Measurements from ENCODE around the gene UBR4. TPM values are rescaled to one million over a fixed set of nuclear protein-coding genes. Genes with fewer than 3 reads are reported as not detected.
"Not testable (repeated sequence)": the region's sequence is repeated elsewhere in the genome, so short reads cannot be mapped to it uniquely, and the experiment has no call there.

UBR4 gene
- polyA plus RNA-seq, 1 donor from 2014 or later: 49.7 TPM

DNA sequence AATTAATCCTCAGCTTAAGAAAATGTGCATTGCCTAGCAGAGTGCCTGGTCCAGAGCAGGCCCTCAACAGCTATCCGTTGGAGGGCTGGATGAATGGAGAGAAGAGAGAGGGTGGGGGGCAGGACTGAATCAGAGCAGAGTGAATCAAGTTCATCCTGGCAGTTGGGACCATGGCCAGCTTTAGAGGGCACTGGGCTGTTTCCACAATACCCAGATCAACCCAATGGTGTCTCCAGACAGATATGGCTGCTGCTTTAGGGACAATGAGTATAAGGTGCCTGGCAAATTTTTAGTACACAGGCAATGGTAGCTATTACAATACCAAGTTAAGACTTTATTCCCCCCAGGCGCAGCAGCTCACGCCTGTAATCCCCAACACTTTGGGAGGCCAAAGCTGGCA lies 24.2 kb upstream of the UBR4 start:
- Histone ChIP-seq H3K79me2 (replicated peaks; ENCODE audit: insufficient read depth, low read length) (no peaks in the 10 kb centered on the region), H3K9me2 (ENCODE audit: insufficient read depth, low read length) (no peaks in the 10 kb centered on the region), H3K4me3 (ENCODE audit: low read length) (no peak overlapping the region), H3K27ac (ENCODE audit: low read length) (no peak overlapping the region), H2AFZ (ENCODE audit: low read depth, low read length) (no peak overlapping the region), H3F3A (ENCODE audit: insufficient read depth, low read length, poor library complexity, severe bottlenecking) (no peaks in the 10 kb centered on the region), H3K9me3 (ENCODE audit: low read length) (no peaks in the 10 kb centered on the region), H3K36me3 (ENCODE audit: insufficient read depth, low read length) (no peaks in the 10 kb centered on the region), H3K9ac (ENCODE audit: low read length) (no peak overlapping the region), H3K4me2 (ENCODE audit: low read length) (no peak overlapping the region), H3K27me3 (ENCODE audit: insufficient read depth, low read depth, low read length) (no peaks in the 10 kb centered on the region), H4K20me1 (ENCODE audit: insufficient read depth) (no peaks in the 10 kb centered on the region)
- TF ChIP-seq POLR2AphosphoS5 (IDR thresholded peaks at IDR 0.05) (no peak), SMC3 (conservative IDR thresholded peaks at IDR 0.05; ENCODE audit: poor library complexity) (no peak), MXI1 (conservative IDR thresholded peaks at IDR 0.05; ENCODE audit: poor library complexity, severe bottlenecking) (no peak), TAF1 (IDR thresholded peaks at IDR 0.05; ENCODE audit: low read depth) (no peak), EZH2 (IDR thresholded peaks at IDR 0.05; ENCODE audit: borderline replicate concordance, insufficient read depth, low read length, poor library complexity, severe bottlenecking) (no peak)
- TF ChIP-seq, protein P1, sequence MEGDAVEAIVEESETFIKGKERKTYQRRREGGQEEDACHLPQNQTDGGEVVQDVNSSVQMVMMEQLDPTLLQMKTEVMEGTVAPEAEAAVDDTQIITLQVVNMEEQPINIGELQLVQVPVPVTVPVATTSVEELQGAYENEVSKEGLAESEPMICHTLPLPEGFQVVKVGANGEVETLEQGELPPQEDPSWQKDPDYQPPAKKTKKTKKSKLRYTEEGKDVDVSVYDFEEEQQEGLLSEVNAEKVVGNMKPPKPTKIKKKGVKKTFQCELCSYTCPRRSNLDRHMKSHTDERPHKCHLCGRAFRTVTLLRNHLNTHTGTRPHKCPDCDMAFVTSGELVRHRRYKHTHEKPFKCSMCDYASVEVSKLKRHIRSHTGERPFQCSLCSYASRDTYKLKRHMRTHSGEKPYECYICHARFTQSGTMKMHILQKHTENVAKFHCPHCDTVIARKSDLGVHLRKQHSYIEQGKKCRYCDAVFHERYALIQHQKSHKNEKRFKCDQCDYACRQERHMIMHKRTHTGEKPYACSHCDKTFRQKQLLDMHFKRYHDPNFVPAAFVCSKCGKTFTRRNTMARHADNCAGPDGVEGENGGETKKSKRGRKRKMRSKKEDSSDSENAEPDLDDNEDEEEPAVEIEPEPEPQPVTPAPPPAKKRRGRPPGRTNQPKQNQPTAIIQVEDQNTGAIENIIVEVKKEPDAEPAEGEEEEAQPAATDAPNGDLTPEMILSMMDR (IDR thresholded peaks at IDR 0.05; ENCODE audit: poor library complexity, severe bottlenecking): no peak
- TF ChIP-seq, protein P2, sequence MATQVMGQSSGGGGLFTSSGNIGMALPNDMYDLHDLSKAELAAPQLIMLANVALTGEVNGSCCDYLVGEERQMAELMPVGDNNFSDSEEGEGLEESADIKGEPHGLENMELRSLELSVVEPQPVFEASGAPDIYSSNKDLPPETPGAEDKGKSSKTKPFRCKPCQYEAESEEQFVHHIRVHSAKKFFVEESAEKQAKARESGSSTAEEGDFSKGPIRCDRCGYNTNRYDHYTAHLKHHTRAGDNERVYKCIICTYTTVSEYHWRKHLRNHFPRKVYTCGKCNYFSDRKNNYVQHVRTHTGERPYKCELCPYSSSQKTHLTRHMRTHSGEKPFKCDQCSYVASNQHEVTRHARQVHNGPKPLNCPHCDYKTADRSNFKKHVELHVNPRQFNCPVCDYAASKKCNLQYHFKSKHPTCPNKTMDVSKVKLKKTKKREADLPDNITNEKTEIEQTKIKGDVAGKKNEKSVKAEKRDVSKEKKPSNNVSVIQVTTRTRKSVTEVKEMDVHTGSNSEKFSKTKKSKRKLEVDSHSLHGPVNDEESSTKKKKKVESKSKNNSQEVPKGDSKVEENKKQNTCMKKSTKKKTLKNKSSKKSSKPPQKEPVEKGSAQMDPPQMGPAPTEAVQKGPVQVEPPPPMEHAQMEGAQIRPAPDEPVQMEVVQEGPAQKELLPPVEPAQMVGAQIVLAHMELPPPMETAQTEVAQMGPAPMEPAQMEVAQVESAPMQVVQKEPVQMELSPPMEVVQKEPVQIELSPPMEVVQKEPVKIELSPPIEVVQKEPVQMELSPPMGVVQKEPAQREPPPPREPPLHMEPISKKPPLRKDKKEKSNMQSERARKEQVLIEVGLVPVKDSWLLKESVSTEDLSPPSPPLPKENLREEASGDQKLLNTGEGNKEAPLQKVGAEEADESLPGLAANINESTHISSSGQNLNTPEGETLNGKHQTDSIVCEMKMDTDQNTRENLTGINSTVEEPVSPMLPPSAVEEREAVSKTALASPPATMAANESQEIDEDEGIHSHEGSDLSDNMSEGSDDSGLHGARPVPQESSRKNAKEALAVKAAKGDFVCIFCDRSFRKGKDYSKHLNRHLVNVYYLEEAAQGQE (IDR thresholded peaks at IDR 0.05; ENCODE audit: borderline replicate concordance): no peak

DNA sequence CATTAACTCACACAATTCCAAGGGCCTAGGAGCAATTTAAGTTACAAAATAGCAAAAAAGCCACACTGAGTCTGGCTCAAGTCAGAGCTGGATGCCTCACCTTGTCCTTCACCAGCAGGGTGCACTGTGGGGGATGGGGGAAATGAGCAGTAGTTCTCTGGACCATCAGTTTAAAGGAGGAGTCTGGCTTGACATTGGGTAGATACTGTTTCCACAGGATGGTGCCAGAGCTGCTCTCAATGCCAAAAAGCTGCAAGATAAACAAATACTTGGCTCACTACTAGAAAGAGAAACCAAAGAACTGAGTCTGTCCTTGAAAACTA lies 22.4 kb upstream of the UBR4 start:
- H3K79me2 ChIP-seq (replicated peaks; ENCODE audit: insufficient read depth, low read length): no peaks in the 10 kb centered on the region
- H4K20me1 ChIP-seq (ENCODE audit: insufficient read depth): no peaks in the 10 kb centered on the region
- H3K4me2 ChIP-seq (ENCODE audit: low read length): no peak overlapping the region
- H3K9me3 ChIP-seq (ENCODE audit: low read length): no peaks in the 10 kb centered on the region
- H2AFZ ChIP-seq (ENCODE audit: low read depth, low read length): no peak overlapping the region
- H3K27ac ChIP-seq (ENCODE audit: low read length): no peak overlapping the region
- no peak overlapping the region for H3K9ac ChIP-seq (ENCODE audit: low read length)
- TF ChIP-seq SMC3 (conservative IDR thresholded peaks at IDR 0.05; ENCODE audit: poor library complexity) (no peak), TAF1 (IDR thresholded peaks at IDR 0.05; ENCODE audit: low read depth) (no peak), MXI1 (conservative IDR thresholded peaks at IDR 0.05; ENCODE audit: poor library complexity, severe bottlenecking) (no peak), POLR2AphosphoS5 (IDR thresholded peaks at IDR 0.05) (no peak), RAD21 (conservative IDR thresholded peaks at IDR 0.05) (no peak), EP300 (conservative IDR thresholded peaks at IDR 0.05; ENCODE audit: poor library complexity, severe bottlenecking) (no peak), EZH2 (IDR thresholded peaks at IDR 0.05; ENCODE audit: borderline replicate concordance, insufficient read depth, low read length, poor library complexity, severe bottlenecking) (no peak)
- TF ChIP-seq, protein P2 (IDR thresholded peaks at IDR 0.05; ENCODE audit: borderline replicate concordance): no peak
- TF ChIP-seq, protein P1 (IDR thresholded peaks at IDR 0.05; ENCODE audit: poor library complexity, severe bottlenecking): no peak
- no peaks in the 10 kb centered on the region for H3K36me3 ChIP-seq (ENCODE audit: insufficient read depth, low read length)
- H3F3A ChIP-seq (ENCODE audit: insufficient read depth, low read length, poor library complexity, severe bottlenecking): no peaks in the 10 kb centered on the region
- no peaks in the 10 kb centered on the region for H3K27me3 ChIP-seq (ENCODE audit: insufficient read depth, low read depth, low read length)
- no peak overlapping the region for H3K4me3 ChIP-seq (ENCODE audit: low read length)
- no peaks in the 10 kb centered on the region for H3K9me2 ChIP-seq (ENCODE audit: insufficient read depth, low read length)

DNA sequence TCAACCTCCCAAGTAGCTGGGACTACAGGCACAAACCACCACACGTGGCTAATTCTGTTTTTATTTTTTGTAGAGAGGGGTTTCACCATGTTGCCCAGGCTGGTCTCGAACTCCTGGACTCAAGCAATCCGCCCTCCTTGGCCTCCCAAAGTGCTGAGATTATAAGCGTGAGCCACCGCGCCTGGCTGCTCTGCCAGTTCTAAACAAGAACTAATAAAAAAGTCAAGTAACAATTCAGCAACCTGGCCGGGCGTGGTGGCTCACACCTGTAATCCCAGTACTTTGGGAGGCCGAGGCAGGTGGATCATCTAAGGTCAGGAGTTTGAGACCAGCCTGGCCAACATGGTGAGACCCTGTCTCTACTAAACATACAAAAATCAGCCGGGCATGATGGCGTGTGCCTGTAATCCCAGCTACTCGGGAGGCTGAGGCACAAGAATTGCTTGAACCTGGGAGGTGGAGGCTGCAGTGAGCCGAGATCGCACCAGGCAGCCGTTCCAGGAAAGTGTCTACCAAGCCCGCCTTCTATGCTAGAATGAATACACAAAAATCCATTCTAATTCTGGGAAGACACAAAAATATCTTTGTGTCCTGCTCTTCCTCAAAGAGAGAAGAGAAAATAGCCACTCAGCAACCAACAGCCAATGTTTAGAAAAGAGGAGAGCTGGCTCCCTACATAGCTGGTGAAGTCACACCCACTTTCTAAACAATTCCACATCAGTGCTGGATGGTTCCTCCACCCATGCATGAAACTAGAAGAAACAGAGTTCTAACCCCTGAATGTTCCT lies 21.9 kb upstream of the UBR4 start:
- not testable (repeated sequence) for H3K79me2 ChIP-seq (replicated peaks; ENCODE audit: insufficient read depth, low read length); H3K9ac ChIP-seq (ENCODE audit: low read length); H2AFZ ChIP-seq (ENCODE audit: low read depth, low read length); H3K27me3 ChIP-seq (ENCODE audit: insufficient read depth, low read depth, low read length); H3K36me3 ChIP-seq (ENCODE audit: insufficient read depth, low read length); H3K27ac ChIP-seq (ENCODE audit: low read length); H3K4me2 ChIP-seq (ENCODE audit: low read length); H3K9me2 ChIP-seq (ENCODE audit: insufficient read depth, low read length); H3K4me3 ChIP-seq (ENCODE audit: low read length); H3K9me3 ChIP-seq (ENCODE audit: low read length); H4K20me1 ChIP-seq (ENCODE audit: insufficient read depth); H3F3A ChIP-seq (ENCODE audit: insufficient read depth, low read length, poor library complexity, severe bottlenecking)
